Stimulated activated CD8-positive, alpha-beta memory T cell treated with anti-CD3 and anti-CD28 coated beads, Interleukin-4, amount 100 ng/mL, for 1 hour (primary cell): ENCODE measurements around the gene ESRRB.

Source experiments
- DNase-seq, 2 donors: peaks; one replicate each; pipeline ENCODE4 v3.0.0-alpha.2; 2020; ENCODE audit warnings: low read depth in 2 of 2, low spot score in 1 of 2

ESRRB gene

DNA sequence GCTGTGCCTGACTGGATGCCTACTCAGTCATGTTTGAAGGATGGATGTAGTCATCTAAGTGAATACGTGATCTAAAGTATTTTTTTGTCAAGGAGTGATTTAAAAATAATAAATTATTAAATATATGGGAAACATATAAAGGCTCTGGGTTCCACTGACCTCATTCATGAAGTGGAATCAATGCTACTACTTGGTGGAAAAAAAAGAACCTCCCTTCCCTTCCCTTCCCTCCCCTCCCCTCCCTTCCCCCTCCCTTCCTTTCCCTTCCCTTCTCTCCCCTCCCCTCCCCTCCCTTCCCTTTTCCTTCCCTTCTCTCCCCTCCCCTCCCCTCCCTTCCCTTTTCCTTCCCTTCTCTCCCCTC is 162.7 kb downstream of the ESRRB start:
- DNase-seq, result no peak

- no peak for DNase-seq
These were observed 163.2 kb downstream of the ESRRB start for GRCh38 chr14:76539130-76539529.

DNA sequence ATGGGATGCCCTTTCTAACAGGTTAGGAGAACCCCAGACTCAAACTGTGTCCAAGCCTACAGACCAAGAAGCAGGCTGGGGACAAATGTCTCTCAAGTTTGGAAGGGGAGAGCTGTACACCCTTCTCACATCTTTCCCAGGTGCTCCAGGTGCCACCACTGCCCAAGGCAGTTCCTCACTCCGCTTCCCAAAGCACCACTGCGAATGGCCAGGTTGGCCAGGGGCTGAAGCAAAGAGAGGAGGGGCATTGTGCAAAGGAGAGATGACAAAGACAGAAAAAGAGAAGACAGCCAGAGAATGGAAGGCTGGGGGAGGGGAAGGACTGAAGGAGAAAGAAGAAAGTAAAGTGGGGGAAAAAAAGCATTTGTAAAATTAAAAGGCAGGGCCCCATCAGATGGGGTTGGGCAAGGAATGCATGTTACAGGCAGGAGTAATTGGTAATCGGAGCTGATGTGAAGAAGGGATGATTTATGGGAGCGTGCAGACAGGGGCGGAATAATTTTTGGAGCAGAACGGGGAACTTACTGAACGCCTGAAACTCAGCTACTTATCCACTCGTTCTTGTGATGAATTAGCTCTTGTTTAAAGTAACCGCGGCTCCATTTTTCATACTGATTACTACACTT is 165.8 kb downstream of the ESRRB start:
- DNase-seq, result no peak

DNA sequence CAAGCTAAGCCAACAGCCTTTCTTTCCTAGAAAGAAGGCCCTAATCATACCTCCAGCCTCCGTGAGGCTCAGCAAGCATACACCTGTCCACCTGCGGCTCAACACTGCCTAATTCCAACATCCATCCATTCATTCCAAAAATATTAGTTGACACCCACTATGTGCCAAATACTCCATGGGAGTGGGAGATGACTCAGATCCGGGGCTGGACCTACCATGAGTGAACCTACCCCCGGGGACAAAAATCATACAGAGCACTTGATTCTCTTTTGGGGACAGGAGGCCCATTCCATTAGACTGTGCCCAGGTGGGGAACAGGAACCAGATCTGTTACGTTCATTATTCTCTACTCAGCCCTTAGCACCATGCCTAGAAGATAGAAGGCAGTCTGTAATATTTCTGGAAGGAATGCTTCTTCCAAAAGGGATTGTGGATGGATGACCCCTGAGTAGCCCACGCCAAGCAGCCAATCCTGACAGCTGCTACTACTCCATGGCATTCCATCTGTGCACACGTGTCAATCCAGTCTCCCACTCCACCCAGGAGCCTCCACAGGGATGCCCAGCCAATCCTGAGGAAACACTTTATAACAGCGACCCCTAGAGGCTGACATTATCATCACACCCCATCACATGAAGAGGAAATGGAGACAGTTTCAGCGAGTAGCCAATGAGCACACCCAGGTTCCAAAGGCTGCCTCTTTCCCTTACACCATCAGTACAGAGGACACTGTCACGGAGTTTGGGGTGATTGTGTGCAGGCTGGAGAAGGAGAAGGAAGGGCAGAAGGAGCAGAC is 170.7 kb downstream of the ESRRB start:
- DNase-seq, result no peak

DNA sequence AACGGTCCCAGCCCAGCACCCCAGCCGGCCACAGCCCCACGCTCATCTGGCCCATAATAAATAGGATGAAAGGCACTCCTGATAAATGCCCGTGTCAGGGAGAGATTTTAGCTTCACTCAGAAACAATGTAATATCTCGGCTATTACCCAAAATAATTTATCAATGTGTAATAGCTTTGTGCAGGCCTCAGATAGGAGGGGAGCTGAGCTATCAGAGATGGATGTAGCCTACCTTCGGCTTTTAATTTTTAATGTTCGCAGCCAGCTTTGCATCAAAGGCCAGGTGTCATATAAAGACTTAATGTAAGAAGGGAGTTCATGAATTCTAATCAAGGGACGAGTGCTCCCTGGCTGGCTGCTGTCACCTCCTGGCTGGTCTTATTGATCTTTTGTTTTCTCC is 171.9 kb downstream of the ESRRB start:
- DNase-seq, result no peak

GRCh38 chr14:76550534-76550933 is 174.6 kb downstream of the ESRRB start:
- no peak for DNase-seq

DNA sequence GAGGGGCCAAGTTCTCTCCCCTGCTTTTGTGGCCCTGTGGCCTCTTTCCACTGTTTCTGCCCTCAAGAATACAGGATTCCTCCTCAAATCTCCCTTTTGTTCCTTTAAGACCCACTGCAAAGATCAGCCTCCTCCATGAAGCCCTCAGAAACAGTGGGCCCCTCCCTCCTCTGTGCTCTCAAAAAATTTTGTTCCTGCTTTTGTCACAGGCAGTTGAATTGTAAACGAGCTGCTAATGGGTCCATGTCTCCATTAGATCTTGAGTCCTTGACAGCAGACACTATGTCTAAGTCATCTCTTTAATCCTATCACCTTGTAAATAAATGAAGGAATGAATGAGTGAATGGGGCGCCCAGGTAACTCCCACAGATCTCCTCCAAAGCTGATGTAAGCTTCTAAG is 175.2 kb downstream of the ESRRB start:
- no peak for DNase-seq
